AG09309 (cell line): ENCODE data around the gene VDR.
A peak's percentile ranks its signal among the peaks of the same experiment; 100 is the strongest.

Experiments used
- DNase-seq: peaks from one replicate; pipeline ENCODE4 v3.0.0-alpha.2; 2010; ENCODE audit warnings: low read depth
- H3K4me3 ChIP-seq: 2 replicates; pipeline ENCODE4 v1.5.1; 2011; ENCODE audit warnings: mild to moderate bottlenecking, low read depth, low read length, moderate library complexity; ENCODE audit not compliant: control insufficient read depth
- CTCF ChIP-seq: IDR thresholded peaks from 2 replicates; pipeline ENCODE4 v1.5.1; 2011; ENCODE audit warnings: mild to moderate bottlenecking, low read depth, low read length, inconsistent platforms; ENCODE audit not compliant: insufficient read depth, control insufficient read depth; ENCODE audit errors: missing control alignments

Gene VDR

DNA sequence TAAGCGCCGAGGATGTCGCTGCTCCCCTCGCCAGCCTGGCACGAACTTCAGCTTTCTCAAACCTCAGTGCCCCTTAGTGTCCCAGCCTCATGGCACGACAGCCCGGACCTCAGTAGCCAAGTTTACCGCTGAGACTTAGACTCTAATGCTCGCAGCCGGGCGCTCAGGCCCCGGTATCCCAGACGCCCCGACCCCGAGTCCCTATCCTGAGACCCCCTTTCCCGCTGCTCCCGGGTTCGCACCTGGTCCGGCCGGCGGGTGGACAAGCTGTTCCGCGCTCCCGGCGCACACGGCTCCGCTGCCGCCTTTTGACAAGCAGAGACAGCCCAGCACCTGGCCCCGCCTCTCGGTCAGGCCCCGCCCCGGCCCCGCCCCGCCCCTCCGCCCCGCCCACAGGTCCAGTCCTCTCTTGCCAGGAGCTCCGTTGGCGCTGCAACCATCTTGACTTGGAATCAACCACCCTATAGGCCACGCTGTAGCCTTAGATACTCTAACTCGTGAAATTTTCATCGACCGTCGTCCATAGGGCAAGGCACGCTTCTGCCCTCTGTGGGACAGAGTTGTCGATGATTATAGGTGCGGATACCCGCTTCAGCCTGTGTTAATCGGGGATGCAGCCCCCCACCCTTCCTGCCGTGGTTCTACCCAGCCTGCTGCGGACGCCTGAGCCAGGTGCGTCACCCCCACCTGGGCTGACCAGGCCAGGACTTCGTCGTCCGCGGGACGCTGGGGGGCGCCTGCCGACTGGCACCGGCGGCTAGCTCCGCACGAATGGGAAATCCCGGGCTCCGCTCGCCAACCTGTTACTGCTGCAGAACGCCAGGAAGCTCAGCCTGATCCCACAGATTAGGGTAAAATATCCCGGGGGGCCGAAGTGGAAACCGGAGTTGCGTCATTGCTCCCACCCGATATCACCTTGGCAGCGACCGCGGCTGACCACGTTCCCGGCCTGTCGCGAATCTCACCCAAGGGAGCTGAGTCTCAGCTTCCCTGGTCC, at the start of gene VDR:
Gene VDR (minus strand): TSS at position 282 of the 997 bp plus-strand sequence. CDS start 25,881 bp downstream, outside the sequence.
- TF ChIP-seq CTCF = peak; percentile 37
- H3K4me3 ChIP-seq = peak within 1 kb of the TSS; percentile 77
- no peak for DNase-seq

DNA sequence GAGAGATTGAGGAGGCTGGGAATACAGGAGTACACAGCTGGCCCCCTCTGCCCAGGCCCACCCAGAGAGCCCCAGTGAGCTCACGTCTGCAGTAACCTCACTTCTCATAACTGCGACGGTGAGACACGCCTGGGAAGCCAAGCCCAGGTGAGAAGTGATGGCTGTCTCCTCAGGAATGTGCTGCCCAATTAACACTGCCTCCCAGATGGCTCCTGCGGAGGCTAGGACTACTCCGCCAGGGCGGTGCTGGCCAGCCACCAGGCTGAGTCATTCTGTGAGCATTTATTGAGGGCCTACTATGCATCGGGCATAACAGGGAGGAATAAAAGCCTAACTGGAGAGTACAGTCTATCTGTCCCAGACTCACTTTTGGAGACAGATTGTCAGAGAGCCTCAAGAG, 49.3 kb upstream of the VDR start:
- no peak overlapping the region for H3K4me3 ChIP-seq
- TF ChIP-seq CTCF = no peak
- no peak for DNase-seq

GRCh38 chr12:47950856-47951468, 46.2 kb upstream of the VDR start:
- no peak overlapping the region for H3K4me3 ChIP-seq
- DNase-seq = no peak
- TF ChIP-seq CTCF = no peak

GRCh38 chr12:47949441-47950341, 44.9 kb upstream of the VDR start:
- peak; percentile 37 for DNase-seq
- TF ChIP-seq CTCF = peak; percentile 96
- H3K4me3 ChIP-seq = no peak overlapping the region

- no peak overlapping the region for H3K4me3 ChIP-seq
- TF ChIP-seq CTCF = no peak
- DNase-seq = no peak
Observed at GRCh38 chr12:47947341-47947740, 42.5 kb upstream of the VDR start.
